Measurements from ENCODE around the gene ADAM22. TPM values are rescaled to one million over a fixed set of nuclear protein-coding genes. Genes with fewer than 3 reads are reported as not detected.
A peak's percentile ranks its signal among the peaks of the same experiment; 100 is the strongest.
"Not testable (repeated sequence)": the region's sequence is repeated elsewhere in the genome, so short reads cannot be mapped to it uniquely, and the experiment has no call there.

The ADAM22 gene
- under 0.01 TPM in 1 of 2 replicates, not detected in the other for total RNA-seq

- Histone ChIP-seq H3K27me3 (ENCODE audit: control insufficient read depth, insufficient read depth, low read length) (peaks cover 4% of the 10 kb centered on the region), H3K36me3 (ENCODE audit: control insufficient read depth, insufficient read depth, low read length) (no peaks in the 10 kb centered on the region), H3K4me3 (ENCODE audit: low read depth, low read length) (peak within 1 kb of the TSS; percentile 39)
- FAIRE-seq, result no peak
- TF ChIP-seq CTCF (IDR thresholded peaks at IDR 0.05; ENCODE audit: insufficient read depth, low read length, severe bottlenecking), result no peak
- DNase-seq (ENCODE audit: low read depth), result peak; percentile 51
These were observed at the start of gene ADAM22 for GRCh38 chr7:87933953-87934698. ADAM22 (plus strand) TSS chr7:87934251; CDS start chr7:87934466, 215 bp downstream.

GRCh38 chr7:87885018-87885417 lies 49.0 kb upstream of the ADAM22 start:
- no peaks in the 10 kb centered on the region for H3K36me3 ChIP-seq (ENCODE audit: control insufficient read depth, insufficient read depth, low read length)
- FAIRE-seq, result no peak
- no peak overlapping the region for H3K4me3 ChIP-seq (ENCODE audit: low read depth, low read length)
- H3K27me3 ChIP-seq (ENCODE audit: control insufficient read depth, insufficient read depth, low read length), result no peaks in the 10 kb centered on the region
- DNase-seq (ENCODE audit: low read depth), result no peak
- no peak for TF ChIP-seq CTCF (IDR thresholded peaks at IDR 0.05; ENCODE audit: insufficient read depth, low read length, severe bottlenecking)

- TF ChIP-seq CTCF (IDR thresholded peaks at IDR 0.05; ENCODE audit: insufficient read depth, low read length, severe bottlenecking), result no peak
- Histone ChIP-seq H3K4me3 (ENCODE audit: low read depth, low read length) (no peak overlapping the region), H3K36me3 (ENCODE audit: control insufficient read depth, insufficient read depth, low read length) (no peaks in the 10 kb centered on the region), H3K27me3 (ENCODE audit: control insufficient read depth, insufficient read depth, low read length) (no peaks in the 10 kb centered on the region)
- FAIRE-seq (no peak), DNase-seq (ENCODE audit: low read depth) (peak; percentile 56)
These were observed 47.2 kb upstream of the ADAM22 start for GRCh38 chr7:87886875-87887274.

GRCh38 chr7:87895363-87895762 lies 38.7 kb upstream of the ADAM22 start:
- DNase-seq (ENCODE audit: low read depth) (no peak), FAIRE-seq (no peak)
- Histone ChIP-seq H3K36me3 (ENCODE audit: control insufficient read depth, insufficient read depth, low read length) (peaks cover 1% of the 10 kb centered on the region), H3K4me3 (ENCODE audit: low read depth, low read length) (no peak overlapping the region), H3K27me3 (ENCODE audit: control insufficient read depth, insufficient read depth, low read length) (no peaks in the 10 kb centered on the region)
- no peak for TF ChIP-seq CTCF (IDR thresholded peaks at IDR 0.05; ENCODE audit: insufficient read depth, low read length, severe bottlenecking)

- Histone ChIP-seq H3K36me3 (ENCODE audit: control insufficient read depth, insufficient read depth, low read length) (peaks cover 1% of the 10 kb centered on the region), H3K27me3 (ENCODE audit: control insufficient read depth, insufficient read depth, low read length) (no peaks in the 10 kb centered on the region), H3K4me3 (ENCODE audit: low read depth, low read length) (no peak overlapping the region)
- FAIRE-seq (no peak), DNase-seq (ENCODE audit: low read depth) (no peak)
- TF ChIP-seq CTCF (IDR thresholded peaks at IDR 0.05; ENCODE audit: insufficient read depth, low read length, severe bottlenecking), result no peak
These were observed 34.8 kb upstream of the ADAM22 start for GRCh38 chr7:87899255-87899654.

GRCh38 chr7:87907136-87907906 lies 26.7 kb upstream of the ADAM22 start:
- peak; percentile 21 for DNase-seq (ENCODE audit: low read depth)
- FAIRE-seq; H3K4me3 ChIP-seq (ENCODE audit: low read depth, low read length); H3K27me3 ChIP-seq (ENCODE audit: control insufficient read depth, insufficient read depth, low read length); H3K36me3 ChIP-seq (ENCODE audit: control insufficient read depth, insufficient read depth, low read length): not testable (repeated sequence)

GRCh38 chr7:87908814-87909213 lies 25.2 kb upstream of the ADAM22 start:
- DNase-seq (ENCODE audit: low read depth); H3K36me3 ChIP-seq (ENCODE audit: control insufficient read depth, insufficient read depth, low read length); H3K4me3 ChIP-seq (ENCODE audit: low read depth, low read length); FAIRE-seq; H3K27me3 ChIP-seq (ENCODE audit: control insufficient read depth, insufficient read depth, low read length): not testable (repeated sequence)

All from bronchial epithelial cell (primary cell).